ENCODE data around the gene STMP1. TPM values are rescaled to one million over a fixed set of nuclear protein-coding genes. Genes with fewer than 3 reads are reported as not detected.

Gene STMP1
- total and polyA plus RNA-seq, 7 donors = 10.2 to 56.5 (median 23.8) TPM

- no peaks in the 10 kb centered on the region for H3K27me3 ChIP-seq
- H3K4me3 ChIP-seq = no peak overlapping the region
- DNase-seq = no peak
- H3K9me3 ChIP-seq = no peaks in the 10 kb centered on the region
- H3K27ac ChIP-seq = peak overlapping the region in 1 of 4 donors; percentile 30
- WGBS, 2 donors = 84 to 86% methylated on average over 1 of the region's 1 CpG
- no peak for TF ChIP-seq POLR2A (IDR thresholded peaks at IDR 0.05)
- TF ChIP-seq CTCF (IDR thresholded peaks at IDR 0.05) = no peak
- TF ChIP-seq EP300 (IDR thresholded peaks at IDR 0.05) = no peak
- TF ChIP-seq POLR2AphosphoS5 (IDR thresholded peaks at IDR 0.05) = no peak
- peaks cover 0 to 41% (median 33%) of the 10 kb centered on the region in 4 donors for H3K4me1 ChIP-seq
- intact Hi-C loops (cut with DNase I) = loop anchor here (5.0 to 10.0 kb wide), 2 partner anchors 78 to 305 kb away; partner anchors contain the start of genes FAM180A and MTPN
- H3K36me3 ChIP-seq = peaks cover 0 to 5% (median 0%) of the 10 kb centered on the region in 4 donors
These were observed 7.5 kb downstream of the STMP1 start for GRCh38 chr7:135669774-135670173.

- Histone ChIP-seq H3K4me1 (peaks cover 0 to 40% (median 33%) of the 10 kb centered on the region in 4 donors), H3K36me3 (peaks cover 0 to 5% (median 0%) of the 10 kb centered on the region in 4 donors), H3K9me3 (no peaks in the 10 kb centered on the region), H3K27me3 (no peaks in the 10 kb centered on the region), H3K27ac (peak overlapping the region in 1 of 4 donors; percentile 30), H3K4me3 (no peak overlapping the region)
- DNase-seq = no peak
- intact Hi-C loops (cut with DNase I) = no loop called here
- 66 to 71% methylated on average over 1 of the region's 1 CpG for WGBS, 2 donors
- TF ChIP-seq CTCF (IDR thresholded peaks at IDR 0.05) (no peak), POLR2AphosphoS5 (IDR thresholded peaks at IDR 0.05) (no peak), EP300 (IDR thresholded peaks at IDR 0.05) (no peak), POLR2A (IDR thresholded peaks at IDR 0.05) (no peak)
These were observed 7.9 kb downstream of the STMP1 start for GRCh38 chr7:135670179-135670578.

GRCh38 chr7:135672560-135673359 is 10.4 kb downstream of the STMP1 start:
- H3K36me3 ChIP-seq = peaks cover 0 to 10% (median 3%) of the 10 kb centered on the region in 4 donors
- TF ChIP-seq EP300 (IDR thresholded peaks at IDR 0.05) (no peak), CTCF (IDR thresholded peaks at IDR 0.05) (peak; percentile 62 to 82 (median 72)), POLR2AphosphoS5 (IDR thresholded peaks at IDR 0.05) (no peak), POLR2A (IDR thresholded peaks at IDR 0.05) (no peak)
- H3K27me3 ChIP-seq = no peaks in the 10 kb centered on the region
- no peaks in the 10 kb centered on the region for H3K9me3 ChIP-seq
- H3K4me3 ChIP-seq = no peak overlapping the region
- no peak for DNase-seq
- H3K4me1 ChIP-seq = peaks cover 0 to 33% (median 30%) of the 10 kb centered on the region in 4 donors
- intact Hi-C loops (cut with DNase I) = loop anchor here (2.0 kb wide), 1 partner anchor 336 kb away; no protein-coding TSS in a partner anchor
- 65 to 67% methylated on average over 3 of the region's 3 CpGs for WGBS, 2 donors
- peak overlapping the region in 3 of 4 donors; percentile 0 to 41 (median 40) for H3K27ac ChIP-seq

GRCh38 chr7:135673360-135673706 is 11.0 kb downstream of the STMP1 start:
- no peak overlapping the region for H3K4me3 ChIP-seq
- H3K36me3 ChIP-seq = peaks cover 0 to 10% (median 3%) of the 10 kb centered on the region in 4 donors
- DNase-seq = no peak
- no peaks in the 10 kb centered on the region for H3K27me3 ChIP-seq
- no peak for TF ChIP-seq POLR2AphosphoS5 (IDR thresholded peaks at IDR 0.05)
- TF ChIP-seq EP300 (IDR thresholded peaks at IDR 0.05) = no peak
- no peak for TF ChIP-seq POLR2A (IDR thresholded peaks at IDR 0.05)
- TF ChIP-seq CTCF (IDR thresholded peaks at IDR 0.05) = no peak
- 80 to 85% methylated on average over 6 of the region's 6 CpGs for WGBS, 2 donors
- H3K9me3 ChIP-seq = no peaks in the 10 kb centered on the region
- intact Hi-C loops (cut with DNase I) = loop anchor here (2.0 kb wide), 1 partner anchor 335 kb away; no protein-coding TSS in a partner anchor
- peaks cover 0 to 39% (median 36%) of the 10 kb centered on the region in 4 donors for H3K4me1 ChIP-seq
- H3K27ac ChIP-seq = peak overlapping the region in 3 of 4 donors; percentile 0 to 41 (median 40)

All from sigmoid colon (tissue), 7 donors.